ENCODE results near the gene CLTC.

The CLTC gene

DNA sequence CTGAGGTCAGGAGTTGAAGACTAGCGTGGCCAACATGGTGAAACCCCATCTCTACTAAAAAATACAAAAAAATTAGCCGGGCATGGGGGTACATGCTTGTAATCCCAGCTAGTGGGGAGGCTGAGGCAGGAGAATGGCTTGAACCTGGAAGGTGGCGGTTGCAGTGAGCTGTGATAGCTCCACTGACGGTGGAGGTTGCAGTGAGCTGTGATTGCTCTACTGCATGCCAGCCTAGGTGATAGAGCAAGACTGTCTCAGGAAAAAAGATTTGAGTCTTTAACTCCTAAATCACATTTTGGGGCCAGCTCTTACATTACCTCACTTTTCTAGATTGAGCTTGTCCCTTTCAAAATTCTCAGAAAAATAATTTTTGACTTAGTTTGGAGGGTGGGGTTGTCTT is 102.9 kb downstream of the CLTC start:
- no peak overlapping the region for H3K4me3 ChIP-seq (ENCODE audit: low read depth in 1 of 2, low read length in 2 of 2)
- H3K4me2 ChIP-seq (ENCODE audit: insufficient read depth, low read length) = no peak overlapping the region
- H3K79me2 ChIP-seq (ENCODE audit: insufficient read depth, low read length) = peaks cover 84% of the 10 kb centered on the region
- no peak overlapping the region for H3K9ac ChIP-seq (ENCODE audit: low read depth, low read length)
- H3K4me1 ChIP-seq (ENCODE audit: insufficient read depth, low read length) = no peaks in the 10 kb centered on the region
- H3K9me3 ChIP-seq (ENCODE audit: insufficient read depth, low read length, severe bottlenecking) = no peaks in the 10 kb centered on the region
- ATAC-seq (ENCODE audit: insufficient read depth, low read depth) = no peak
- no peak overlapping the region for H3K27ac ChIP-seq (ENCODE audit: low read length)
- H2AFZ ChIP-seq (ENCODE audit: low read depth, low read length) = no peak overlapping the region
- H3K36me3 ChIP-seq (ENCODE audit: insufficient read depth, low read length) = no peaks in the 10 kb centered on the region
- H4K20me1 ChIP-seq (ENCODE audit: insufficient read depth, low read length) = peaks cover 9% of the 10 kb centered on the region; the same call in 1 of the 2 replicates
- TF ChIP-seq EZH2 (IDR thresholded peaks at IDR 0.05; ENCODE audit: borderline replicate concordance, low read depth, low read length, severe bottlenecking) (no peak), CTCF (IDR thresholded peaks at IDR 0.05; ENCODE audit: borderline replicate concordance, extremely low read depth, low read length, poor library complexity, severe bottlenecking) (no peak)
- DNase-seq = no peak
- H3K27me3 ChIP-seq (ENCODE audit: insufficient read depth, low read length, poor library complexity) = no peaks in the 10 kb centered on the region

- Histone ChIP-seq H3K4me2 (ENCODE audit: insufficient read depth, low read length) (no peak overlapping the region), H3K27me3 (ENCODE audit: insufficient read depth, low read length, poor library complexity) (no peaks in the 10 kb centered on the region), H2AFZ (ENCODE audit: low read depth, low read length) (no peak overlapping the region), H3K9me3 (ENCODE audit: insufficient read depth, low read length, severe bottlenecking) (no peaks in the 10 kb centered on the region), H3K4me1 (ENCODE audit: insufficient read depth, low read length) (no peaks in the 10 kb centered on the region), H3K27ac (ENCODE audit: low read length) (no peak overlapping the region), H4K20me1 (ENCODE audit: insufficient read depth, low read length) (peaks cover 9% of the 10 kb centered on the region; the same call in 1 of the 2 replicates), H3K4me3 (ENCODE audit: low read depth in 1 of 2, low read length in 2 of 2) (no peak overlapping the region), H3K79me2 (ENCODE audit: insufficient read depth, low read length) (peaks cover 84% of the 10 kb centered on the region), H3K36me3 (ENCODE audit: insufficient read depth, low read length) (no peaks in the 10 kb centered on the region), H3K9ac (ENCODE audit: low read depth, low read length) (no peak overlapping the region)
- DNase-seq (no peak), ATAC-seq (ENCODE audit: insufficient read depth, low read depth) (no peak)
- TF ChIP-seq CTCF (IDR thresholded peaks at IDR 0.05; ENCODE audit: borderline replicate concordance, extremely low read depth, low read length, poor library complexity, severe bottlenecking) (no peak), EZH2 (IDR thresholded peaks at IDR 0.05; ENCODE audit: borderline replicate concordance, low read depth, low read length, severe bottlenecking) (no peak)
Observed at GRCh38 chr17:59723041-59723440, 103.3 kb downstream of the CLTC start.

- Histone ChIP-seq H3K36me3 (ENCODE audit: insufficient read depth, low read length) (no peaks in the 10 kb centered on the region), H3K27me3 (ENCODE audit: insufficient read depth, low read length, poor library complexity) (no peaks in the 10 kb centered on the region), H3K4me2 (ENCODE audit: insufficient read depth, low read length) (no peak overlapping the region), H3K9me3 (ENCODE audit: insufficient read depth, low read length, severe bottlenecking) (no peaks in the 10 kb centered on the region), H3K9ac (ENCODE audit: low read depth, low read length) (no peak overlapping the region), H3K79me2 (ENCODE audit: insufficient read depth, low read length) (peaks cover 85% of the 10 kb centered on the region), H3K4me1 (ENCODE audit: insufficient read depth, low read length) (no peaks in the 10 kb centered on the region), H3K4me3 (ENCODE audit: low read depth in 1 of 2, low read length in 2 of 2) (no peak overlapping the region), H4K20me1 (ENCODE audit: insufficient read depth, low read length) (peaks cover 9% of the 10 kb centered on the region; the same call in 1 of the 2 replicates), H3K27ac (ENCODE audit: low read length) (no peak overlapping the region), H2AFZ (ENCODE audit: low read depth, low read length) (no peak overlapping the region)
- ATAC-seq (ENCODE audit: insufficient read depth, low read depth) = no peak
- TF ChIP-seq CTCF (IDR thresholded peaks at IDR 0.05; ENCODE audit: borderline replicate concordance, extremely low read depth, low read length, poor library complexity, severe bottlenecking) (no peak), EZH2 (IDR thresholded peaks at IDR 0.05; ENCODE audit: borderline replicate concordance, low read depth, low read length, severe bottlenecking) (no peak)
- DNase-seq = no peak
Observed at GRCh38 chr17:59723607-59724006, 103.9 kb downstream of the CLTC start.

GRCh38 chr17:59725691-59726090 is 106.0 kb downstream of the CLTC start:
- DNase-seq = no peak

More at GRCh38 chr17:59725691-59726090, 106.0 kb downstream of the CLTC start:
- Histone ChIP-seq H3K9me3 (ENCODE audit: insufficient read depth, low read length, severe bottlenecking) (no peaks in the 10 kb centered on the region), H3K79me2 (ENCODE audit: insufficient read depth, low read length) (peaks cover 73% of the 10 kb centered on the region), H2AFZ (ENCODE audit: low read depth, low read length) (no peak overlapping the region), H3K4me2 (ENCODE audit: insufficient read depth, low read length) (no peak overlapping the region), H3K36me3 (ENCODE audit: insufficient read depth, low read length) (no peaks in the 10 kb centered on the region), H3K27ac (ENCODE audit: low read length) (no peak overlapping the region), H3K9ac (ENCODE audit: low read depth, low read length) (no peak overlapping the region), H3K27me3 (ENCODE audit: insufficient read depth, low read length, poor library complexity) (no peaks in the 10 kb centered on the region), H4K20me1 (ENCODE audit: insufficient read depth, low read length) (peaks cover 6% of the 10 kb centered on the region; the same call in 1 of the 2 replicates), H3K4me3 (ENCODE audit: low read depth in 1 of 2, low read length in 2 of 2) (no peak overlapping the region), H3K4me1 (ENCODE audit: insufficient read depth, low read length) (no peaks in the 10 kb centered on the region)
- TF ChIP-seq CTCF (IDR thresholded peaks at IDR 0.05; ENCODE audit: borderline replicate concordance, extremely low read depth, low read length, poor library complexity, severe bottlenecking) (no peak), EZH2 (IDR thresholded peaks at IDR 0.05; ENCODE audit: borderline replicate concordance, low read depth, low read length, severe bottlenecking) (no peak)
- ATAC-seq (ENCODE audit: insufficient read depth, low read depth) = no peak

Measured in DND-41 (cell line).